Pancreas (tissue), 10 donors: ENCODE data around the gene PLEKHO2. TPM values are rescaled to one million over a fixed set of nuclear protein-coding genes. Genes with fewer than 3 reads are reported as not detected.

Experiments
- ATAC-seq, 4 donors: fragments of 200-7000 bp; cut with Tn5 transposase; one replicate each; pipeline versions ENCODE4 v1.8.0 to v1.9.1; 2020; ENCODE audit warnings: mild to moderate bottlenecking in 4 of 4, moderate library complexity in 4 of 4
- DNase-seq, 6 donors: peaks; one replicate each; pipeline ENCODE4 v3.0.0-alpha.2; 2020
- FAIRE-seq: peaks from 2 replicates; lab custom pipeline; 2012; peaks lifted over from hg19 to GRCh38; lab: Jason Lieb, UNC
- H3K27ac ChIP-seq, 4 donors: fragments of 200-600 bp; sonication (generic); 1 replicate in 3 of 4; 2 replicates in 1 of 4; pipeline versions ENCODE4 v1.5.0 to v1.8.0; 2020
- H3K27me3 ChIP-seq, 4 donors: fragments of 200-600 bp; one replicate each; pipeline ENCODE4 v1.8.0; 2021
- H3K36me3 ChIP-seq, 3 donors: fragments of 200-600 bp; sonication (generic) in 1 of 3; one replicate each; pipeline versions ENCODE4 v1.5.0 to v1.8.0; 2020 to 2021
- H3K4me1 ChIP-seq, 3 donors: fragments of 200-600 bp; one replicate each; pipeline ENCODE4 v1.8.0; 2021
- H3K4me3 ChIP-seq, 4 donors: fragments of 200-600 bp; sonication (generic) in 2 of 4; one replicate each; pipeline versions ENCODE4 v1.5.0 to v1.8.0; 2020 to 2021
- H3K9me3 ChIP-seq, 4 donors: fragments of 200-600 bp; one replicate each; pipeline ENCODE4 v1.8.0; 2021
- CTCF ChIP-seq, 4 donors: fragments of 200-600 bp; sonication (generic) in 3 of 4; IDR thresholded peaks; one replicate each; pipeline versions ENCODE4 v1.5.0 to v1.8.0; 2021; ENCODE audit warnings: antibody characterized with exemption in 4 of 4
- WGBS, 2 donors: extraction: QIAGEN DNeasy Blood & Tissue Kit; methylation state at CpG; one replicate each; pipeline ENCODE4 v1.1.7; 2013; 5-methylcytosine and 5-hydroxymethylcytosine counted together
- intact Hi-C, 3 donors: fragments of 100-400 bp; cut with DNase I; formaldehyde crosslinking; loops; one replicate each; pipeline versions ENCODE4 v1.11.1 to v1.14.2; 2022
- polyA plus RNA-seq, 2 donors: library from polyadenylated mRNA; stranded (reverse); fragments of 200-250 nt; gene quantifications; one replicate each; pipeline ENCODE4 v1.2.3, GENCODE V29; 2013
- total RNA-seq, 6 donors: library from RNA; stranded (reverse); fragmentation: NEBNext Ultra II Directional in 4 of 6; extraction: Animal tissue kit (Norgen Biotek cat#: 25700) in 4 of 6; gene quantifications; one replicate each; pipeline versions ENCODE4 v1.2.1 to v1.2.4, GENCODE V29; 2021 to 2023
- donor health status: healthy with polysubstance abuse.
- donor health status: DM: no; HTN: no; CAD: no; lungs with moderate emphysema.
- donor health status: DM: no; HTN: no; CAD: no.
- donor health status: control.
- donor health status: control.
- donor health status: Bipolar disorder and iron deficiency.
- donor health status: DM: yes; HTN: yes; CAD: no.
- donor health status: DM: no; HTN: no; CAD: no.
- donor health status: DM: no; HTN: no; CAD: no.
- donor health status: DM: yes; HTN: yes; CAD: no.

PLEKHO2 gene
- total and polyA plus RNA-seq, 8 donors = 1.3 to 13.5 (median 5.3) TPM

GRCh38 chr15:64845831-64846595, 4.3 kb downstream of the PLEKHO2 start:
- WGBS, 2 donors = 86 to 87% methylated on average over 13 of the region's 13 CpGs
- Histone ChIP-seq H3K4me3 (peak overlapping the region in 1 of 4 donors; percentile 92), H3K36me3 (no peaks in the 10 kb centered on the region), H3K27me3 (no peaks in the 10 kb centered on the region), H3K9me3 (no peaks in the 10 kb centered on the region), H3K27ac (peak overlapping the region in 2 of 4 donors; percentile 4 to 39), H3K4me1 (no peaks in the 10 kb centered on the region)
- no peak for ATAC-seq
- no peak for FAIRE-seq
- intact Hi-C loops = no loop called here
- no peak for DNase-seq
- TF ChIP-seq CTCF (IDR thresholded peaks at IDR 0.05) = no peak

- Histone ChIP-seq H3K4me1 (no peaks in the 10 kb centered on the region), H3K27me3 (no peaks in the 10 kb centered on the region), H3K27ac (no peak overlapping the region), H3K9me3 (no peaks in the 10 kb centered on the region), H3K36me3 (no peaks in the 10 kb centered on the region), H3K4me3 (no peak overlapping the region)
- TF ChIP-seq CTCF (IDR thresholded peaks at IDR 0.05) = no peak
- FAIRE-seq (no peak), ATAC-seq (no peak), DNase-seq (no peak)
- 86 to 87% methylated on average over 3 of the region's 3 CpGs for WGBS, 2 donors
- intact Hi-C loops = no loop called here
Observed at GRCh38 chr15:64847016-64847415, 5.3 kb downstream of the PLEKHO2 start.

GRCh38 chr15:64847448-64847847, 5.7 kb downstream of the PLEKHO2 start:
- H3K27ac ChIP-seq = no peak overlapping the region
- no peaks in the 10 kb centered on the region for H3K36me3 ChIP-seq
- intact Hi-C loops = no loop called here
- WGBS, 2 donors = 85 to 87% methylated on average over 3 of the region's 3 CpGs
- no peaks in the 10 kb centered on the region for H3K4me1 ChIP-seq
- DNase-seq (no peak), ATAC-seq (no peak), FAIRE-seq (no peak)
- TF ChIP-seq CTCF (IDR thresholded peaks at IDR 0.05) = no peak
- no peaks in the 10 kb centered on the region for H3K9me3 ChIP-seq
- H3K4me3 ChIP-seq = no peak overlapping the region
- H3K27me3 ChIP-seq = no peaks in the 10 kb centered on the region

GRCh38 chr15:64847876-64848716, 6.4 kb downstream of the PLEKHO2 start:
- TF ChIP-seq CTCF (IDR thresholded peaks at IDR 0.05) = no peak
- no peaks in the 10 kb centered on the region for H3K9me3 ChIP-seq
- H3K36me3 ChIP-seq = no peaks in the 10 kb centered on the region
- no peaks in the 10 kb centered on the region for H3K27me3 ChIP-seq
- DNase-seq (no peak), ATAC-seq (no peak), FAIRE-seq (no peak)
- no peaks in the 10 kb centered on the region for H3K4me1 ChIP-seq
- H3K27ac ChIP-seq = no peak overlapping the region
- WGBS, 2 donors = 77 to 82% methylated on average over 8 of the region's 8 CpGs
- no peak overlapping the region for H3K4me3 ChIP-seq
- intact Hi-C loops = no loop called here
